GM12873 (cell line): ENCODE data around the gene SAMD4B.

Source experiments
- CTCF ChIP-seq: IDR thresholded peaks from 2 replicates; pipeline ENCODE4 v1.5.1; 2012; ENCODE audit warnings: low read depth, mild to moderate bottlenecking, moderate library complexity, low read length, control low read depth; ENCODE audit not compliant: insufficient read depth; ENCODE audit errors: missing control alignments

The SAMD4B gene

DNA sequence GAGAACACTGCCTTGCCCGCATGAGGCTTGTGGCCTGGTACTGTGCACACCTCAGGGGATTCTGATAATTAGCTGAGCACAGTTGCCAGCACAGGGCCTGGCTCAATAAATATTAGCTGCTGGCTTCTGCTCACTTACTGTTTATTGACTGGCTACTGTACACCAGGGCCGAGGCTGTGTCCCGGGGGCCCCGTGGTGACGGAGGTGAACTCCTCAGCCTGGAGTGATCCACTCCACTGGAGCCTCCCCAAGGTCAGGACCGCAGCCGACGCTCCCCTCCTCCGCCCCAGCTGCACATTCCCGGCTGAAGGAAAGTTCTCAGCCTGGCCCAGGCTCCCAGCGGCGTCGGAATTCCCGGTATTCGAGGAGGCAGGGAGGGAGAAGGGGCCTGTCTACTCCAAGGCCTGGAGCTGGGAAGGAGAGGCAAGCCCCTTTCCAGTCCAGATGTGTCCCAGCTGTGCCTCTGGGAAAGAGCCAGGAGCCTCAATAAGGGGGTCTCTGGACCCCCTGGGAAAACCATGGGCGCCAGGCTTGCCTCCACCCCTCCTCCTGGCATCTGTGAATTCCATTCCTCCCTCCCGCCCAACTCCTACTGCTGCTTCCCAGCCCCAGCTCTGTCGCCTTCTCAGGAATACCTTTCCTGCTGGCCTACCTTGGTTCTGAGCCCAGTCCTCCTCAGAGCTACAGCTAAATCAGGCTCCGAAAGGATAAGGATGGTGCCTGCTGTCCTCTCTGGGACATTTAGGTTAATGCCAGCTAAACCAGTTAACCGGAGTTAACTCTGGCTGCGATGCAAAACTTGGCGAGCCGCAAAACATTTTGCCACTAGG lies 86.3 kb downstream of the SAMD4B start:
- TF ChIP-seq CTCF, result no peak

GRCh38 chr19:39430675-39431593 lies 88.7 kb downstream of the SAMD4B start:
- TF ChIP-seq CTCF, result no peak

DNA sequence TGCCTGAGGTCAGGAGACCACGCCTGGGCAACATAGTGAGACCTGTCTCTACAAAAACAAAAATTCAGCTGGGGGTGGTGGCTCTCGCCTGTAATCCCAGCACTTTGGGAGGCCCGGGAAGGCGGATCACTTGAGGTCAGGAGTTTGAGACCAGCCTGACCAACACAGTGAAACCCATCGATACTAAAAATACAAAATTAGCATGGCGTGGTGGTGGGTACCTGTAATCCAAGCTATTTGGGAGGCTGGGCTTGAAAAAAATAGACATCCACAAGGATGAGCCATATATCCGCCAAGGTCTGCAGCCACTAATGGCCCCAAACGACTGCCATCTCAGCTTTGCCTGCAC lies 90.4 kb downstream of the SAMD4B start:
- TF ChIP-seq CTCF, result no peak

DNA sequence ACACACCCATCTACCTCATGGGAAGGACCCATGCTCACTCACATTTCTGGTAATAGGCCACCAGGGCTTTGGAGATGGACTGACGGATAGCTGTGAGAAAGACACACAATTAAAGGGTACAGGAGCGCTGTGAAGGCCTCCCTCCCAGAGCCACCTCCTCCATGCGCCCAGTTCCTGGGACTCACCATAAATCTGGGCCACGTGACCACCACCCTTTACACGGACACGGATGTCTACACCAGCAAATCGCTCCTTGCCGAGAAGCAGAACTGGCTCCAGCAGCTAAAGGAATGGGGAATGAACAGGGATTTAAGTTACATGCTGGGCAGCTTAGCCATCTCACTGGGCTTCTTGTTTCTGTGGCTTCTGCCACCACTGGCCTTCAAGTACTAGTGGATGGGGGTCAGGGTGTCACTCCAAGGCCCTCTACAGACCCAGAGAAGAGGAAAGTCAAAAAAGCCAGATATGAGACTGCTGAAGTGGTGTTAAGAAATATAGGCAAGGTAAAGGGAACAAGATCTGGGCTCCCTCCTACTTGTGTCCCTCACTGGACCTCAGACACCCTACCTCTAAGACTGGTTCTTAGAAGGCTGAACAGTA lies 91.4 kb downstream of the SAMD4B start:
- no peak for TF ChIP-seq CTCF

GRCh38 chr19:39434123-39435076 lies 92.2 kb downstream of the SAMD4B start:
- no peak for TF ChIP-seq CTCF
